GM10847 (cell line): ENCODE measurements around the gene SDHA.

ENCODE experiments used
- POLR2A ChIP-seq: IDR thresholded peaks from 2 replicates; pipeline ENCODE4 v1.6.1; 2011; ENCODE audit not compliant: insufficient read length; ENCODE audit errors: extremely low read depth

SDHA gene

GRCh38 chr5:180286-180918 lies 37.7 kb upstream of the SDHA start:
- TF ChIP-seq POLR2A, result no peak

GRCh38 chr5:181160-181559 lies 37.0 kb upstream of the SDHA start:
- no peak for TF ChIP-seq POLR2A

GRCh38 chr5:181566-181965 lies 36.6 kb upstream of the SDHA start:
- no peak for TF ChIP-seq POLR2A

- TF ChIP-seq POLR2A, result no peak
These were observed 36.0 kb upstream of the SDHA start for GRCh38 chr5:182126-182525.

GRCh38 chr5:184471-184870 lies 33.6 kb upstream of the SDHA start:
- no peak for TF ChIP-seq POLR2A

- TF ChIP-seq POLR2A, result no peak
These were observed 32.7 kb upstream of the SDHA start for GRCh38 chr5:185095-186070.

GRCh38 chr5:186091-187041 lies 31.8 kb upstream of the SDHA start:
- no peak for TF ChIP-seq POLR2A

- no peak for TF ChIP-seq POLR2A
These were observed 31.1 kb upstream of the SDHA start for GRCh38 chr5:187042-187431.

GRCh38 chr5:187617-188451 lies 30.3 kb upstream of the SDHA start:
- no peak for TF ChIP-seq POLR2A

- TF ChIP-seq POLR2A, result no peak
These were observed 29.3 kb upstream of the SDHA start for GRCh38 chr5:188488-189481.

GRCh38 chr5:189486-189885 lies 28.6 kb upstream of the SDHA start:
- no peak for TF ChIP-seq POLR2A

GRCh38 chr5:189976-190365 lies 28.1 kb upstream of the SDHA start:
- no peak for TF ChIP-seq POLR2A

GRCh38 chr5:190366-191035 lies 27.6 kb upstream of the SDHA start:
- no peak for TF ChIP-seq POLR2A
